Fibroblast of skin of right quadriceps (primary cell): ENCODE results near the gene SEMA4B.

ENCODE experiments used
- DNase-seq: peaks from one replicate; pipeline ENCODE4 v3.0.0-alpha.2; 2013

The SEMA4B gene

DNA sequence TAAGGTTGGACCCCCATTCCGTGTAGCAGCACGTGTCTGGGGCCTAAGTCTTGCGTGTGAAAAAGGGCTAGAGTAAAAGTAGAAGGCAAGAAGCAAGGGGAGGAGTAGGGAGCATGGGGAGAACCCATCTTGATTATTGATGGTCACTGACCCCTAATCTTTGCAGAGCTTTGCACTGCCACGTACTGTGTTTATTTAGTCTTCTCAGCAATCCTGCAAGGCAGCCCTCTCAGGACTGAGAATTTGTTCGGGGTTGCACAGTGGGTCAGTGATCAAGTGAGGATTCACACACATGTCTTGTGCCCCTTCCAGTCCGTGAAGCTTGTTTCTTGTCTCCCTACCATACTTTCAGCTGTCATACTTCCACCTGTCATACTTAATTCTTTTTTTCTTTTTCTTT is 7.2 kb downstream of the SEMA4B start:
- no peak for DNase-seq

DNA sequence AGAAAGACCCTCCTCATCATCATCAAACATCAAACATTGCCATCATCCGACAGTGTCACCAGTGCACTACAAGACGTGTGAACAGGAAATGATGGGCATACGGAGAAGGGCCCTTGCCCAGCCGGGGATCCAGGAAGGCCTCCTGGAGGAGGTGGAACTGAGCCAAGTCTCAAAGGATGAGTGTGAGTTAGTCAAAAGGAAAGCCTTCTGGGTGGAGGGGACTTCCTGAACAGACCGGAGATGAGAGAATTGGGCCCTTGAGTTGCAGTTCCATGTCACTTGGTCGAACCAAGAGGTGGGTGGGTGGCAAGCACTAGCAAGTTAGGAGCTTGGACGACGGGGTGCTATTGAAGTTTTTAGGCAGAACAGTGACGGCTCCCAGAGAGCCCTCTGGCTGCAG is 8.5 kb downstream of the SEMA4B start:
- DNase-seq: no peak

DNA sequence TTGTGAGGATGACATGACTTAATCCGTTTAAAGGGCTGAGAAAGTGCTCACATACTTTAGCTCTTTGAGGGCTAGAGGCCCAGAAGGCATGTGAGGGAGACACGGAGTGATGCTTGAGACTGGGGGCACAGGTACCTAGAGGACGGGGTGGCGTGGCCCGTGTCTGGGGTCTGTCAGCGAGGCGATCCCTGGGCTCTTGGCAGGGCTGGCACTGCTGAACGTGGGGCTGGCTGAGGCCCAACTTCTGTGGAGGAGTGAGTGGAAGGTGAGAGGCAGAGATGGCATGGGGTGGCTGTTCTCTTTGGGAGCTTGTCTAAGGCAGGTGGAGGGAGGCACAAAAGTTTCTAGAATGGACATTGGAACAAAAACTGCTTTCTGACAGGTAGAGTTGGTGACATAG is 9.5 kb downstream of the SEMA4B start:
- no peak for DNase-seq

DNA sequence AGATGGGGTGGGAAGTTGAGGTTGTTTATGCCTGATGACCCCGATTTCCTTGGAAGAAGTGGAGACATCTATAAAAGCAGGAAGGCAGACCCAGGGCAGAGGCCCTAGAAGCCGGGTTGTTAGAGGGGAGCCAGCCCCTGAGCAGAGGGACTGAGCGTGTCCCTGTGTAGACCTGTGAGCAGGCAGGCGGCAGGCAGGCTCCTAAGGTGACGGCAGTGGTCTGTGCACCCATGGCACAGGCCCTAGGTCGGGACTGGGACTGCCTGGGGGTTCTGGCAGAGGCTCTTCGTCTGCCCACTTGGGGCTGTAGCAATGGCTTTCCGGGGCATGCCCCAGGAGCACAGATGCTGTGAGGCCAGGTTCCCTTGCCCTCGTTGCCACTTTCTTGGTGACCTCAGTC is 9.9 kb downstream of the SEMA4B start:
- DNase-seq: no peak

DNA sequence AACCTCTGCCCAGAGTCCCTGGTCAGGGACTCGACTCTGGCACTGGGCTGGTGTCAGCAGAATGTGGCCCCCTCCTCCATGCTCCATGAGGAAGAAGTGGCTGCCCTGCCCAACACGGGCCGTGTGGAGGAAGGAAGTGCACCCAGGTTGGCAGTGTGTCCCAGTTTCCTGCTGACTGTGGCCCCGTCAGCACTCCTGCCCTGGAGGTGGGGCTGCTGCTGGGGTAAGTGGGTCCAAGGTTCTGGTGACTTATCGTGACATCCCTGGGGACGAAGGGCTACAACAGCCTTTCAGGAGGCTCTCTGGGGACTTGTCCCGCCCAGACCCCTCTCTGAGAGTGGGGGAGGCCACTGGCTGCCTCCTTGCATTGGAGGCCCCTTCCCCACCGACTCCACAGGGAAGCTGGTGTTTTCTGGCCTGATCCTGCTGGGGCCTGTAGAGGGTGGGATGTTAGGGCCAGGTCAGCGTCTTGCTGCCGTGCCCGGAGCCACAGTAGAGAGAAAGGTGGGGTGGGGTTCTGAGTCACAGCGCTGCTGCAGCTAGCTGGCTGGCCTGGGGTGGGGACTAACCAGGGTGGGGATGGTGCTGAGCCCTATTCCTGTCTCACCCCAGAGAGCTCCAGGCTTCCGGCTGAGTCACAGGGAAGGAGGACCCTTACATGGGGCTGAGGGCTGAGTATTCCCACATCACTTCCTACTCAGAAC is 10.5 kb downstream of the SEMA4B start:
- peak; percentile 74 for DNase-seq

DNA sequence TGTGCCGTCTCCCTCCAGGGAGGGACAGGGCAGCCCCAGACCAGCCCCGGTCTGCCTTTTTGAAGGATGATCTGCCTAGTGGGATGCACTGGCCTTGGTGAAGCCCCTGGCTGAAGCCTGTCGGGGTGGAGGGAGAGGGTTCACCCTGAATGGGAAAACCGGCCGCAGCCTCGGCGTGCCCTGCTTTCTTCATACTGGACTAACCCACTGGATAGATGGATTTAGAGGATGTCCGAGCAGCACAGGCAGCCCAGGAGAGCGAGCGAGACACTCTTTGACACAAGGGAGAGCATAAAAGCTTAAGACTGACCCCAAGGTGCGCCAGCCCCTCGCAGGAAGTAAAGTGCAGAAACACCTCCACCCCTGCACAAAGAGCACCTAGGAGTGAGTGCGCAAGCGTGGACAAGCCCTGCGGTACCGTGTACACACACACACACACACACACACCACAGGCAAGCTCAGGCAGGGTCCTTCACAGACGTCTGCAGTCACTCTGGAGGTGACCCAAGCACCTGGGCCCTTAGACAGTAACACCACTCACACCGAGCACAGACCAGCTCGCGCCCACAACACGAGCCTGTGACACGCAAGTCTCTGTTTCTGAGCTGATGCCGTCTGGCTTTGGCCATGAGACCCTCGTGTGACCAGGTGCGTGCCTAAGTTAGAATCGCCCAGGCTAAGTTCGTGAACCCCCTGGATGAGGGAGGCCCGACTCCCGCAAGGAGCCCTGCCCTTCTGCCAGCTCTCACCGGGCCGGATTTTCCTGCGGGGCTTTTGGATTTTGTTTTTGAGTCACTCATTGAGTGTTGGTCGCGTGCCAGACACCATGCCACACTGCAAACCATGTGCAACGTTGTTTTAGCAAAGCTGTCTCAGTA is 11.3 kb downstream of the SEMA4B start:
- no peak for DNase-seq

DNA sequence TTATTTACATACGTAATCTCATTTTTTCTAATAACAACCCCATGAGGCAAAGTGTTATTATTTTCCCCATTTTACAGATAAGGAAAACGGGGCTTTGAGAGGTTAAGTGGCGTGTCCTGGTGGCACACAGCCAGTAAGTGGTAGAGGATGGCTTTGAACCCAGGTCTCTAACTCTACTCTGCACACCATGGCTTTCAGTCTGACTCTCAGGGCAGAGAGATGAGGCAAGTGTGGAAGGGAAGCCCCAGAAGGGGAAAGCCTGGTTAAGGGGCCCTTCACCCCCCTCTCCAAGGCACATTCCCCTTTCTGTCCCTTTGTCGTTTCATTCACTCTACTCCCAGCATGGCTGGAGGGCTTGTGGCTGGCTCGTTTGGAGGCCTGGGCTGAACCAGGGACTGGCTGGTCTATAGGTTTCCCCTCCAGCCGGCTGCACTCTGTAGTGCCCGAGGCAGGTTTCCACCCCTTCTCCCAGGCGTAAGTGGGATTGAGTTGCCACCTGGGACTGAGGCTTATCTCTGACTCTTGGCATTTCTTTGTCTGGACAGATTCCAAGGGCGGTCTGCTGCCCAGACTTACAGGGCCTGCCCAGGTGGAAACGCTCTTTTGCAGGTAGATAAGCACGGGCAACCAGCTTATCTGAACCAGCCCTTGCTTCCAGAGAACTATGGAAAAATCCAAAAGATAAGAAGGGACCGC is 12.1 kb downstream of the SEMA4B start:
- no peak for DNase-seq

DNA sequence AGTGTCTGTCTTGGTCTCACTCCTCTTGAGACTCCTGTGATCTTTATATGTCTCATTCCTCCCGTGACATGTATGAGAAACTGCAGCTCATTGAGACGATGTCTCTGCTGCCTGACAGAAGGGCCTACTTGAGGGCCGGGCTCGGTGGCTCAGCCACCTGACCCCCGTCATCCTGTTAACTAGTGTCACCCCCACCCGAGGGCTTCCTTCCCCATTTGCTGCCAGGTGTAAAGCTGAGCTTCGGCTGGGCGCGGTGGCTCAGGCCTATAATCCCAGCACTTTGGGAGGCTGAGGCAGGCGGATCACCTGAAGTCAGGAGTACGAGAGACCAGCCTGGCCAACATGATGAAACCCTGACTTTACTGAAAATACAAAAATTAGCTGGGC is 12.7 kb downstream of the SEMA4B start:
- no peak for DNase-seq

DNA sequence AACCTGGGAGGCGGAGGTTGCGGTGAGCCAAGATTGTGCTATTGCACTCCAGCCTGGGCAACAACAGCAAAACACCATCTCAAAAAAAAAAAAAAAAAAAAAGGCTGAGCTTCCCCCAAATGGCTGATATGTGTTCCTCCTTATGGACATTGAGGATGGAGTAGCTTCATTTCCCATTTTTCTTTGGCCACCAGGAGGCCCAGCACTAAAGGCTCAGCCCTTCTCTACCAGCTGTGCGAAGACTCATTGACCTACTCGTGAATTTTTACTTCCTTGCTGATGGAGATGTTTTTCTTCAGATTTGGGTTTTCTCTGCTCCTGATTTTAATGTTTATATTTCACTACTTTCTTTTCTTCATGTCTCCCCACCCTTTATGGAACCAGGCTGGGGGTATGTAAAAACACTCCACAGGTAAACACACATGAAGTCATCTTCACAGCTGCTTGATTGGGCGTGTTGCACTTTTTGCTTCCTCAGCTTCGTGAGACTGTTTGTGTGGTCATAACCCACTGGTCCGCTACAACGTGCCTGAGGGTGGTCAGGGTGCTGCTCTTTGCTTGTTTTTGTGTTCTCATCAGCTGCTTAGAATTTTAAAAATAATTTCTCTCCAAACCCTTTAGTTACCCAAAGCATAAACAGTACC is 13.5 kb downstream of the SEMA4B start:
- DNase-seq: no peak

DNA sequence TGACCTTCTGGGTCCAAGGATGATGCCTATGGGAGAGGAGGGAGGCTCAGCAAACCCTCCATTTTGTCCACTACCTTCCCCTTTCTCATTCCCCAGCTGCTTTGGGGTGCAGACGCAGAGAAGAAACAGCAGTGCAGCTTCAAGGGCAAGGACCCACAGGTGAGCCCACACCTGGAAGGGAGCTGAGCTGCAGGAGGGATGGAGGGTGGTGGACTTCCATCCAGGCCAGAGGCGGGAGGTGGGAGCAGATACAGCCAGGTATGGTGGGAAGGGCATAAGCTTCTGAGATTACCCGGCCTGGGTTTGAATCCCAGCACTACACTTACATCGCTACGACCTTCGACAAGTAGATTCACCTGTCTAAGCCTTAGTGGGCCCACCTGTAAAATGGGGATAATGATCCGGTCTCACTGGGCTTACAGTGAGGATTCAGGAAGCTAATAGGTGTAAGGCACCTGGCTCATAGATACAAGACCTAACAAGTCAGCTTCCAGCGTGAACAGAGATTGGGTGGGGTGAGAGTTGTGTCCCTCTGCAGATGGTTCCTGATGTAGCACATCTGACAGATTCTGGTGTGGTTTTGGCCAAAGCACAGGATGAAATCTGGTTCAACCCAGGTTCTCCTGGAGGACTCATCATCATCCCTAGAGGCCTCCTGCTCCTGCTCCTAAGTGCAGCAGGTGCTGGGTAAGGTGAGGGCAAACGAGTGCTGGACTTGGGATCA is 16.7 kb downstream of the SEMA4B start:
- no peak for DNase-seq

DNA sequence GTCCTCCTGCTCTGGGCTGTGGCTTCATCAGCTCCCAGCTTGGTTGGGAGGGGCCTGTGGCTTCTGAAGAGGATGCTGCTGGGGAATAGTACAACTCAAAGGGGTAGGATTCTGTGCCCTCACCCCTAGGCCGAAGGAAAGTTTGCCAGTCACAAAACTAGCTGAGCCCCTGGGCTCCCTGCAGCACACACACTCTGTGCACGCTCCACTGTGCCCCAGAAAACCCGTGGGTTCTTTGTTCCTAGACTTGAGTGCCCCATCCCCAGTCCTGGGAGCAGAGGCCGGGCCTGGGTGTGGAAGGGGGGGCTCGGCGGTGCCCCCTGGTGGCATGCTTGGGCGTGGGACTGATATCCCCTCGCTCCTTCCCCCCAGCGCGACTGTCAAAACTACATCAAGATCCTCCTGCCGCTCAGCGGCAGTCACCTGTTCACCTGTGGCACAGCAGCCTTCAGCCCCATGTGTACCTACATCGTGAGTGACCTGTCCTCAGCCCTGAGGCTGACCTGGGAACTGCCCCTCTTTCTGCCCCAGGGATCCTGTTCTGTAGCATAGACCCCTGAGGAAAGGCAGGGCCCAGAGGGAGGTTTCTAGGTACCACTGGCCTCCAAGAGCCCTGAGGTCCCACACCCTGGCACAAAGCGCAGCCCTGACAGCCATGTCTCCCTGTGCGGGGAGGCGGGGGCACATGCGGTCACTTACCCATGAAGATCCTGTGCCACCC is 18.5 kb downstream of the SEMA4B start:
- peak; percentile 21 for DNase-seq

DNA sequence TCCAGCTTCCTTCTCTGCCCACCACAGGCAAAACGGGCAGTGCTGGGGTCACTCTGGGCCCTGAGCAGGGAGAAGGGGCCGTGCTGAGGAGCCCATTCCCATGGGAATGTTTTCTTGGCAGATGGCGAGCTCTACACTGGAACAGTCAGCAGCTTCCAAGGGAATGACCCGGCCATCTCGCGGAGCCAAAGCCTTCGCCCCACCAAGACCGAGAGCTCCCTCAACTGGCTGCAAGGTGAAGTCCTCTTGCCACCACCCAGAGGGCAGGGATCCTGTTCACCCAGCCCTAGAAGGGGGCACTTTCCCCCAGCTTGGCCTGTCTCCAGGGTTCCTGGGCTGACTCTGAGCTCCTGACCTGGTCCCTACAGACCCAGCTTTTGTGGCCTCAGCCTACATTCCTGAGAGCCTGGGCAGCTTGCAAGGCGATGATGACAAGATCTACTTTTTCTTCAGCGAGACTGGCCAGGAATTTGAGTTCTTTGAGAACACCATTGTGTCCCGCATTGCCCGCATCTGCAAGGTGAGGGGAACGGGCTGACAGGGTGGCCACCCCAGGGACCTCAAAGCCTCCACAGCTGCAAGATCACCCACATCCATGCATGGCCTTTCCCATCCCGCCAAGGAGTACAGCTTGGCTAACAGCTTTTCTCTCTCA is 20.2 kb downstream of the SEMA4B start:
- DNase-seq: peak; percentile 77

DNA sequence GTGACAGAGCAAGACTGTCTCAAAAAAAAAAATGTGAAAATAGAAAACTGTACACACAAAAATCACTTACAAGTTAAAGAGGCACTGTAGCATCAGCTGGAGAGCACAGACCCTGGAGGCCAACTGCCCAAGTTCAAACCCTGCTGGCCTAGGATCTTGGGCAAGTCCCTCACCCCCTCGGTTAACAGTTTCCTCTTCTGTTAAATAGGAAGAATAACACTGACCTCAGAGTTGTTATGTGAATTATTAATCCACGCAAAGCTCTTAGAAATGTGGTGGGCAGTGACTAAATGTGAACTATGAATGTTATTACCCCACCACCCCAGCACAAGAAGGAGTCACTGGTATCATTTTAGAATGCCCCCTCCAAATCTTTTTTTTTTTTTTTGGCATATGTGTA is 21.4 kb downstream of the SEMA4B start:
- DNase-seq: no peak

DNA sequence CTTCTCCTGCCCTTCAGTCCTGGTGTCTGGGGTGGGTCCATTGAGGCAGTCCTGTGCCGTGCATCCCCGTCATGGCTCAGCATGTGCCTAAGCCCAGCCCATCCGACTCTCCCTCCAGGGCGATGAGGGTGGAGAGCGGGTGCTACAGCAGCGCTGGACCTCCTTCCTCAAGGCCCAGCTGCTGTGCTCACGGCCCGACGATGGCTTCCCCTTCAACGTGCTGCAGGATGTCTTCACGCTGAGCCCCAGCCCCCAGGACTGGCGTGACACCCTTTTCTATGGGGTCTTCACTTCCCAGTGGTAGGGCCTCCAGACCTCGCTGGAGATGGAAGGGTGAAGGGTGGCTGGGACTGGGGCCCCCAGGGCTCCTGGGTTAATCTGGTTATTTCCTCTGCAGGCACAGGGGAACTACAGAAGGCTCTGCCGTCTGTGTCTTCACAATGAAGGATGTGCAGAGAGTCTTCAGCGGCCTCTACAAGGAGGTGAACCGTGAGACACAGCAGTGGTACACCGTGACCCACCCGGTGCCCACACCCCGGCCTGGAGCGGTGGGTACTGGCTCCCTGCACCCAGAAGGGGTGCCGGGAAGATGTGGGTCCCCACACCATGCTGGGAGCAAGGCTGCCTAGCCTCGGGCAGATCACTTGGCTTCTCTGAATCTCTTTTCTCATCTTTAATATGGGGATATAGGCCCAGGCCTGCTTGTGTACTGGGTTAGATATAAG is 22.5 kb downstream of the SEMA4B start:
- DNase-seq: no peak

DNA sequence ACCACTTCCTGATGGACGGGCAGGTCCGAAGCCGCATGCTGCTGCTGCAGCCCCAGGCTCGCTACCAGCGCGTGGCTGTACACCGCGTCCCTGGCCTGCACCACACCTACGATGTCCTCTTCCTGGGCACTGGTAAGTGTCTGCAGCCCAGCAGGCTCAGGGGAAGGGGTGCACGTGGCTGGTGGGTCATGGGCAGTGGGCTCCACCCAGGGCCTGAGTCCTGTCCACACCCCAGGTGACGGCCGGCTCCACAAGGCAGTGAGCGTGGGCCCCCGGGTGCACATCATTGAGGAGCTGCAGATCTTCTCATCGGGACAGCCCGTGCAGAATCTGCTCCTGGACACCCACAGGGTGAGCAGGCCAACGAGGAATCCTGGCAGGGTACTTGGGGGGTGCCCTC is 23.9 kb downstream of the SEMA4B start:
- DNase-seq: no peak

DNA sequence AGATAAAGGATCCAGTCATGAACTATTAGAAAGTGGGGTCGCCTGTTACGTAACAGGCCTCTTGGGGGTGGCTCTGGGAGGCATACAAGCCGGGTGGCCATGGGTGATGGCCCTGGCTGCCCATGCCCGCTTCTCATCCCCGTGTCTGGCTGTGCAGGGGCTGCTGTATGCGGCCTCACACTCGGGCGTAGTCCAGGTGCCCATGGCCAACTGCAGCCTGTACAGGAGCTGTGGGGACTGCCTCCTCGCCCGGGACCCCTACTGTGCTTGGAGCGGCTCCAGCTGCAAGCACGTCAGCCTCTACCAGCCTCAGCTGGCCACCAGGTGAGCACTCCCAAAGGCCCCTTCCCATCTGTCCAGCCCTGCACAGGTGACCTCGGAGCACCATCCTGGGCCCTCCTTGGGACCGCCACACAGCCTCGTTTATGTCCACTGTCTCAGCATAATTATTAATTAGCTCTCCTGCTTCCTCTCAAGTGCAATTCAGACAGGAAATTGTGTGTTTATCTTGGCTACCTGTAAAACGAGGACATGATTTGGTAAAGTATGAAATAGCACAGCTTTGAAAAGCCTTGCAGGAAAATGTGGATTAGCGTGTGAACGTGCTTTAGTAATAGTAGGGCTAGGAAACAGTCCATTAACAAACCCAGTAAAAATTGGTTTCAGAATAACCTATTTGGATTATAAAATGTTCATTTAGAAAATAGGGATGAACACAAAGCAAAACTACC is 24.5 kb downstream of the SEMA4B start:
- no peak for DNase-seq

DNA sequence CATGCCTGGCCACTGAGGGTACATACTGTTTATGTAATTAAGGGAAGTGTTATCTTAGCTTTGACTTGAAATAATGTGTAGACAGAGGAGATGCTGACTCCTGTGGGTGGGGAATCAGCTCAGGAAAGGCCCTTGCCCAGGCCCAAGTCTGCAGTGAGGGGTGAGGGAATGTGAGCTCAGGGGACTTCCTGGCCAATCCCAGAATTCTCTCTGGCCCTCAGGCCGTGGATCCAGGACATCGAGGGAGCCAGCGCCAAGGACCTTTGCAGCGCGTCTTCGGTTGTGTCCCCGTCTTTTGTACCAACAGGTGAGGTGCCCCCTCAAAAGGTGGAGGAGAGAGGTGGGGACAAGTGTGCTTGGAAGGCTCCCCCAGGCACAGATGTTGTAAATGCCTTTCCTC is 26.2 kb downstream of the SEMA4B start:
- DNase-seq: no peak

DNA sequence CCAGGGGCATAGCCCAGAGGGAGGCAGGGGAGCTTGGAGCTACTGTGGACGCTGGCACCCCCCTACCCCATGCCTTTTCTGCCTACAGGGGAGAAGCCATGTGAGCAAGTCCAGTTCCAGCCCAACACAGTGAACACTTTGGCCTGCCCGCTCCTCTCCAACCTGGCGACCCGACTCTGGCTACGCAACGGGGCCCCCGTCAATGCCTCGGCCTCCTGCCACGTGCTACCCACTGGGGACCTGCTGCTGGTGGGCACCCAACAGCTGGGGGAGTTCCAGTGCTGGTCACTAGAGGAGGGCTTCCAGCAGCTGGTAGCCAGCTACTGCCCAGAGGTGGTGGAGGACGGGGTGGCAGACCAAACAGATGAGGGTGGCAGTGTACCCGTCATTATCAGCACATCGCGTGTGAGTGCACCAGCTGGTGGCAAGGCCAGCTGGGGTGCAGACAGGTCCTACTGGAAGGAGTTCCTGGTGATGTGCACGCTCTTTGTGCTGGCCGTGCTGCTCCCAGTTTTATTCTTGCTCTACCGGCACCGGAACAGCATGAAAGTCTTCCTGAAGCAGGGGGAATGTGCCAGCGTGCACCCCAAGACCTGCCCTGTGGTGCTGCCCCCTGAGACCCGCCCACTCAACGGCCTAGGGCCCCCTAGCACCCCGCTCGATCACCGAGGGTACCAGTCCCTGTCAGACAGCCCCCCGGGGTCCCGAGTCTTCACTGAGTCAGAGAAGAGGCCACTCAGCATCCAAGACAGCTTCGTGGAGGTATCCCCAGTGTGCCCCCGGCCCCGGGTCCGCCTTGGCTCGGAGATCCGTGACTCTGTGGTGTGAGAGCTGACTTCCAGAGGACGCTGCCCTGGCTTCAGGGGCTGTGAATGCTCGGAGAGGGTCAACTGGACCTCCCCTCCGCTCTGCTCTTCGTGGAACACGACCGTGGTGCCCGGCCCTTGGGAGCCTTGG is 27.0 kb downstream of the SEMA4B start:
- DNase-seq: no peak

DNA sequence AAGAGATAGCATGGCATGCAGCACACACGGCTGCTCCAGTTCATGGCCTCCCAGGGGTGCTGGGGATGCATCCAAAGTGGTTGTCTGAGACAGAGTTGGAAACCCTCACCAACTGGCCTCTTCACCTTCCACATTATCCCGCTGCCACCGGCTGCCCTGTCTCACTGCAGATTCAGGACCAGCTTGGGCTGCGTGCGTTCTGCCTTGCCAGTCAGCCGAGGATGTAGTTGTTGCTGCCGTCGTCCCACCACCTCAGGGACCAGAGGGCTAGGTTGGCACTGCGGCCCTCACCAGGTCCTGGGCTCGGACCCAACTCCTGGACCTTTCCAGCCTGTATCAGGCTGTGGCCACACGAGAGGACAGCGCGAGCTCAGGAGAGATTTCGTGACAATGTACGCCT is 27.8 kb downstream of the SEMA4B start:
- no peak for DNase-seq
